Transverse colon (tissue), 3 donors: ENCODE measurements around the gene ADGB.
"Not testable (repeated sequence)": the region's sequence is repeated elsewhere in the genome, so short reads cannot be mapped to it uniquely, and the experiment has no call there.

ENCODE experiments used
- CTCF ChIP-seq, 5 experiments: fragments of 200-600 bp in 3 of 5; fragments of 450-650 bp in 2 of 5; sonication (generic) in 3 of 5; IDR thresholded peaks; 1 replicate in 2 of 5; 2 replicates in 3 of 5; pipeline ENCODE4 v1.5.1; 2016 to 2017; ENCODE audit warnings: antibody characterized with exemption in 5 of 5, inconsistent platforms in 3 of 5, mild to moderate bottlenecking in 2 of 5, moderate library complexity in 1 of 5
- POLR2A ChIP-seq: fragments of 450-650 bp; IDR thresholded peaks from one replicate; pipeline ENCODE4 v1.6.1; 2016; ENCODE audit warnings: antibody characterized with exemption, mild to moderate bottlenecking, moderate library complexity

- TF ChIP-seq POLR2A; CTCF (IDR thresholded peaks at IDR 0.05): not testable (repeated sequence)
These were observed 30.2 kb upstream of the ADGB start for GRCh38 chr6:146568619-146569018.
